GM18520 (cell line): Measurements from ENCODE around the gene TMEM30B.

ENCODE experiments used
- ATAC-seq: cut with Tn5 transposase; IDR thresholded peaks from one replicate; pipeline ENCODE4 v1.9.1; 2021; ENCODE audit not compliant: unreplicated experiment

Gene TMEM30B

DNA sequence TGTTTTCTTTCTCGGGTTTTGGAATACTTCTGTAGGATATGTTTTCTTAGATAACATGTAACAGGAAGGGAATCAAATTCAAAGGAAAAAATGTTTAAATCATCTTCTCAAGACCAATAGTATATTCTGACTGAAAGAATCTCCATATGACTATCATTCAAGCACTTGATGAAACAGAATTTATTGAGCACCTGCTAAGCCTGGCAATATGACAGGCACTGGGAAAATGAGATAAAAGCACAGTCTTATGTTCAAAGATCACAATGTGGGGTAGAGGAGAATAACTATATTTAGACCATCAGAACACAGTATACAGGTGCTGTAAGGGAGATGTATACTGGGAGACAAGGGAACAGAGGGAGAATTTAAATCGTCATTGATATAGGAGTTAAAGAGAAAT, 19.1 kb upstream of the TMEM30B start:
- ATAC-seq: no peak

DNA sequence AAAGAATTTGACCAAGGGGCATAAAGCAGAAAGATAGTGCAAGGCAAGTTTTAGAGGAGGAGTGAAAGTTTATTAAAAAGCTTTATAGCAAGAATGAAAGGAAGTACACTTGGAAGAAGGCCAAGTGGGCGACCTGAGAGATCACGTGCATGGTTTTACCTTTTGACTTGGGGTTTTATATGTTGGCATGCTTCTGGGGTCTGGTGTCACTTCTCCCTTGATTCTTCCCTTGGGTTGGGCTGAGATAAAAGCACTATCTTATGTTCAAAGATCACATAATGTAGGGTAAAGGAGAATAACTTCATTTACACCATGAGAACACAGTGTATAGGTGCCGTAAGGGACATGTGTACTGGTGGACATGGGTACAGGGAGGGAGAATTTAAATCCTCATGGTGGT, 17.7 kb upstream of the TMEM30B start:
- ATAC-seq: no peak

DNA sequence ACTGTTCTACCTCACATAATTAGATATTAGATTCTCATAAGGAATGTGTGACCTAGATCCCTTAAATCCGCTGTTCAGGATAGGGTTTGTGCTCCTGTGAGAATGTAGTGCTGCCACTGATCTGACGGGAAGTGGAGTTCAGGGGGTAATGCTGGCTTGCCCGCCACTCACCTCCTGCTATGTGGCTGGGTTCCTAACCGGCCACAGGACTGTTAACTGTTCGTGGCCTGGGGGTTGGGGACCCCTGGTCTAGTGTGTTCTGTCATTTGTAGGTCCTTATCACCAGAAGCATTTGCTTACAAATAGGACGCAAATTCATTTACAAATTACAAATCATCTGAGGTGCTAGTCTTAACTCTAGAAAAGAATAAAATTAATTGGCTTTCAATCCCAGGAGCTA, 16.4 kb upstream of the TMEM30B start:
- no peak for ATAC-seq

DNA sequence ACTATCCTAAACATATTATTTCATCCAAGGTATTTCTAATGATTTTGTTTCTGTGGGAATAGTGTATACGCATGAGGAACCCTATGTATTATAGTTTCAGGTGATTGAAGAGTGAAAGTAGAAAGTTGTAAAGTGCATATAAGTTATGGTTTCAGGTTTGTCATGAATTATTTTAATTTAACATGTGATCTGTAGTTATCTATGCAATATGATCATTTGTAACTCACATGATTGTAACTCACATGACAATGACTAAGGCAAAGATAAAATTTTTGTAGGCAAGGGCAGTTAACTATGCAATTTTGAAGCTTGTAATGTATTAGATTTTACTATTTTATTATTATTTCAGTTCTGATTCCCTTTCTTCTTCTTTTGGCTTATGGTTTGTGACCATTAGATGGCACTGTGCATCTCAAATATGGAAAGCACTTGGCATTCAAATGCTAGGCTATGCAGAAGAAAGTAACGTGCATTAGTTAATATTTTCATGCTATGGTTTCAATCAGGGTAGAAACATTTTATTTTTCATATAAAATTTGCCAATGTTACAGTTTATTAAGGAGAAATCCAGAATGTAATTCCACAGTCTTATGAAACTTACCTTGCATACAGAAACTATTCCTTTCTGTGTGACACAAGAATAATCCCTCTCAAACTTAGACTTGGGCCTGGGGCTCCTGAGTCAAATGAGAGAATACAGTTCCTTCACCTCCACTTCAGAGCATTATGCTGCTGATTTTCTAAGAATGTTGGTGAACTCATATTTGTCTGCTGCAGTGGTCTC, 15.8 kb upstream of the TMEM30B start:
- no peak for ATAC-seq

DNA sequence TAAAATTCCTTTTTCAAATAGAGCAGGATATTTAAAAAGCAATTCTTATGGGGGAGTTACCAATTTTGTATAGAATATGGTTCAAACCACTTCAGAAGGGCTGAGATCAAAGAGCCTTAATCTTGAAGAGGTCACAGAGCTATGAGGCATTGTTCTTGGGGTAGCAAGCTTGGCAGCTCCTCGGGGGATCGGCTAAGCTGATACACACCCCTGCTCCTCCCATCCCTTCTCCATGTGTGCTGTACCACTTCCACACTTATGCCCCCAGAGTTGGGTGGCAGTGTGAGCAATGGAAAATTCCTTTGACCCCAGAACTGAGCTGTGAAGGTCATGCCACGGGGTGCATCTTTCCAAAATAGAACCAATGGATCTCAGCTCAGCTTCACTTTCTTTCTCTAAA, 15.0 kb upstream of the TMEM30B start:
- no peak for ATAC-seq

DNA sequence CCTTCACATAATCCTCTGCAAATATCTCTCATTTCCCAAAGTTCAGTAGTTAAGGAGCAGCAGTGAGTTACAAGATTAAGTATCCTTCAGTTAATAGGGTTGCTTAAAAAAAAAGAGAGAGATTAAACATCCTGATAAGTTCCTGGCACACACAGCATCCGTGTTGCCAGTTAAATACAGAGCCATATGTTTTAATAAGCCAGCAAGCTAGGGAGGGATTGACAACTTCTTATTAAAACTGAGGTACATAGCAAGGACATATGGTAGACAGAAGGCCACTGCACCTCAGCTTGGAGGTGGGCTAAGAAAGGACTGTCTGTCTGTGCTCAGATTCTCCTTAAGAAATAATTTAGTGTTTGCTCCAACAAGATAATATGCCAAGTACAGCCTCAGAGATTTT, 9.6 kb upstream of the TMEM30B start:
- no peak for ATAC-seq

DNA sequence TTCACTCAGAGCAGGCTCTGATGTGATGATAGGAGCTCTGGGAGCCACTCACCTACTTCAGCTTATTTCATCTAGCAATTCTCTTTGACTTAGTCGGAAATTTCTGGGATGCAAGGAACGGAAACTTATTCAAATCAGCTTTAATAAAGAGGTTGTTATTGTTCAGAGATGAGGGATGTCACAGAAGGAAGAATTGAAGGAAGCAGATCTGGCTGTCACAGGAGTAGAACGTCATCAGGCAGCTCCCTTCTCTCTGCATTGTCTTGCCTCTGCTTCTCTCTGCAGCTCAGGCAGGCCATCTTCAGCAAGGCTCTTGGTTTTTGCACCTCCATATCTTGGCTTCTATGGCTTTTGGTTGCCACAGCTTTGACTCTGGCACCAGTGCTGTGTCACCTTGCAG, 7.6 kb upstream of the TMEM30B start:
- ATAC-seq: no peak

DNA sequence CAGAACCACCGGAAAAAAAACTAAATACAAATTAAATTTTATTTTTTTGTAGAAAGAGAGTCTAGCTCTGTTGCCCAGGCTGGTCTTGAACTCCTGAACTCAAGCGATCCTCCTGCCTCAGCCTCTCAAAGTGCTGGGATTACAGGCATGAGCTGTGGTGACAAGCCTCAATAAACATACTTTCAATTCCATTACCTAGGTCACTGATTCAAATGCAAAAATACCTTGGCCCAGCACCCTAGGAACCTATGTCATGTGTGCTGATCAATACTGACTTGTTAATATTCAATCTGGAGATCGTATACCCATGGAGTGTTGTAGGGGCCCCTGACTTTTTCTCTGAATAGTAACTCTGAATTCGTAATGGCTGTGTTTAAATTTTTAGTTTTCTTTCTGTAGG, 7.1 kb upstream of the TMEM30B start:
- ATAC-seq: no peak

DNA sequence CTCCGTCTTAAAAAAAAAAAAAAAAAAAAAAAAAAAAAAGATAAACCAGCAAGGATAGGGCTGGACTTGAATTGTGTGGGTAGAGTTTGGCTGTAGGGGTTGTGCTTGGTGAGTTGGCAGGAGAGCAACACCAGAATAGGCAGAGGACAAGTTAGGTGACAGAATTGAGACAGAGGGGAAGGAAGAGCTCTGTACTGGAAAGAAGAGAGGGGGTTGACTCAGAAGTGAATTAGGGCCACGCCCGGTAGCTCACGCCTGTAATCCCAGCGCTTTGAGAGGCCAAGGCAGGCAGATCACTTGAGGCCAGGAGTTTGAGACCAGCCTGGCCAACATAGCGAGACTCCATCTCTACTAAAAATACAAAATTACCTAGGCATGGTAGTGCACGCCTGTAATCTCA, 6.1 kb upstream of the TMEM30B start:
- ATAC-seq: no peak

DNA sequence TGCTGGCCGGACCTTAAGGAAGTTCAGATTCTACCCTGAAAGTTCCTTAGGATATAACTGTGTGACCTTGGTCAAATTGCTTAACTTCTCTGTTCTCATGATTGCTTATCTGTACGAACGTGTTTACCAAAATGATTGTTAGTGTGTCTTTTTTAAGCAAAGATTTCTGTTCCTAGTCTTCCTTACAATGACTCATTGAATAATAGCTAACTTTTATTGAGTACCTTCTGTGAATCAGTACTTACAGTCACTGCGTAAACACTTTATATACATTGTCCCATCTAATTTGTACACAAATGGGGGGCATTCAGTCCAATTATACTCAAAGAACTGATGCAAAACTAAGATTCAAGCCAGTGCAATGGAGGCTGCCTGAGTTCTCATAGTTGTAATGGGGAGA, 4.2 kb upstream of the TMEM30B start:
- no peak for ATAC-seq

DNA sequence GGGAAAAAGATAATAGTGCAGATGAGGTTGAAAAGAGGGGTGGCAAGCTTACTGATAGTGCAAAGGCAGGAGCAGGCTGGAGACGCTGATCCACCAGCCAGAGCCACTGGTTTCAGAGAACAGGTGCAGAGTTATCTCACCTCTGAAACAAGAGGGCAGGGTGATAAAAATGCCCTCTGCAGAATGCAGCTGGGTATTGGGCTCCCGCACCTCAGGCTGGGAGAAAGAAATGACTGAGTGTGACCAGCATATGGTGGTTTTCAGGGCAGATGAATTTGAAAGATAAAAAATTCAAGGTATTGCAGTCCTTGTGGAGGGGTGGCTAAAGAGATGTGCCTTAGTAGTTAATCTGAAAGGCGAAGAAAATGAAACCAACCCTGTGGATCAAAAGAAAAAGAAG, 2.9 kb upstream of the TMEM30B start:
- ATAC-seq: no peak

DNA sequence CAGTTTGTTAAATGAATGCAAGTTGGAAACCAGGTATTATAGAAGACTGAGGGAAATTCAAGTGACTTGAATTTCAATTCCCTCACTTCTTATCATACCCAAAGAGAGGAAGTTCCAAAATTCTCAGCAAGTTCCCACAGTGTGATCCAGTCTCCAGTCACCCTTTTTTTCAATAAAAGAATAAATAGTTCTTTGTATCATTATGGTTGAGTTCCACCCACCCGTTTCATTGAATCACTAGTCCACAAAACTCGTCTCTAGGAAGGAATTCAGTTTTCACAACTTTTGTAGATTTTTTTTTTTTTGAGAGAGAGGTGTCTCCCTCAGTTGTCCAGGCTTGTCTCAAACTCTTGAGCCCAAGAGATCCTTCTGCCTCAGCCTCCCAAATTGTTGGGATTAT, 1.6 kb upstream of the TMEM30B start:
- no peak for ATAC-seq

DNA sequence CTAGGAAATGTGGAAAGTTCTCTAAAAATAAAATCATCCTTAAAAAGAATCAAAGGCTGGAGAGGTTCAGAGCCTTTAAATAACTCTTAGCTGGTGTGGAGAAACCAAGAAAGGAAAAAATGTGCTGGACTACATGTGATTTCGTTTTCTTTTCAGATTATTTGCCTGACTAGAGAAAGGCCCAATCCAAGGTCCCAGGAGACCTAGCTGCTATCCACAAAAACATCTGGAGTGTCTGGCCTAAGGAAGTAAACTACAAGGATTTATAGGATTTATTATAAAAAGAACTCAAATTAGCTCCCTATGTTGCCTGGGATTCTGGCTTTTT, 774 bp upstream of the TMEM30B start:
- no peak for ATAC-seq

DNA sequence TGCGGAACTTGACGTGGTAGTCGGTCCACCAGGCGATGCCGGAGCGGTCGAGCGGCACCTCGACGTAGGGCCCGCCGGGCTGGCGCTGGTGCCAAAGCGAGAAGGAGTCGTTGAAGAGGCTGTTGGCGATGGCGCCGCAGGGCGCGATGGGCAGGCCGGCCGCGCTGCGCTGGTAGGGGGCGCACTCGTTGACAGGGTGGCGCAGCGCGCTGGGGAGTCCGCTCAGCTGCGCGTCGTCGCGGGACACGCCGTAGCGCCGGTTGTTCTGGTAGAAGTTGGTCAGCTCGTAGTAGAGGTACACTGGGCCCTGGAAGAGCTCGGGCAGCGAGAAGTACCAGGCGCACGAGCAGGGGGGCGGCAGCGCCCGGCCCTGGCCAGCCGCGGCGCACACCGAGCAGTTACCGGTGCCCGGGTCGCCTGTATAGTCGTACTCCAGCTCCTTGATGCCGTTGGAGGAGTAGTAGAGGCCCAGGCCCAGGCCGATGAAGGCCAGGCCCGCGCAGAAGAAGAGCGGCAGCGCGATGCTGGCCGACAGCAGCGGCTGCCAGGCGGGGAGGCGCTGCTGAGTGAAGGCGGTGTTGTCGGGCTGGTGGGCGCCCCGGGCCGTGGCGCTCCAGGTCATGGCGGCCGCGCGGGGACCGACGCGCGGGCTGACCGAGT, 482 bp downstream of the TMEM30B start:
- no peak for ATAC-seq

DNA sequence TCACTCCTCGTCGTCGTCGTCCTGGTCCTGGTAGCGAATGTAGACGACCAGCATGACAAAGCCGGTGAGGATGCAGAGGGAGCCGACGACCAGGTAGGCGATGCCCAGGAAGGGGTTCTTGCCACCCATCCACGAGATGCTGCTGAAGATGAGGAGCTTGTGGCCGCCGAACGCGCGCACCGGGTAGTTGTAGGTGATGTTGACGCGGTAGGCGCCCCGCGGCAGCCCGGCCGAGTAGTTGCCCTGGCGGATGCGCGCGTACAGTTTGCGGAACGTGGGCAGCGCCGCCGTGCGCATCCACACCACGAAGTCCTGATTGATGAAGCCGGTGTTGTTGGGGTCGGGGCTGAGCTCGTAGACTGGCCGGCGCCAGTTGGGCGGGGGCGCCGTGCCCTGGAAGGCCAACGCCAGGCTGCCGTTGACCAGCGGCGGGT, 1.0 kb downstream of the TMEM30B start:
- ATAC-seq: no peak

DNA sequence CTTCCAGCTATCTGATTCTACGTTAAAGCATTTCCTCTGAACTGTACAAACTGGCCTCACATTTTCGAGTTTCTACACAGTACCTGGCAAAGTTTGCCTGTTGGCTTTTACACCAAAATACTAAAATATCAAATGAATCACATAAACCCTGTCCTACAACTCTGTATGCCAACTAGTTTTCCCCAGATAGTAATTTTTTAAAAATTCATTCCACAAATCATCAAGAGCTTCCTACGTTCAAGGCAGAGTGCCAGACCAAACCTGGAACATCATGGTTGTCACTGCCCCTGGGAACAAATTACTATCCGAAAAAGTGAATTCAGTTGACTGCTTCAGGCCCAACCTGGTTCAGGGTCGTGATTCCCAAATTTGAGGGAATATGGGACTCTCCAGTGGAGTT, 2.1 kb downstream of the TMEM30B start:
- ATAC-seq: no peak

DNA sequence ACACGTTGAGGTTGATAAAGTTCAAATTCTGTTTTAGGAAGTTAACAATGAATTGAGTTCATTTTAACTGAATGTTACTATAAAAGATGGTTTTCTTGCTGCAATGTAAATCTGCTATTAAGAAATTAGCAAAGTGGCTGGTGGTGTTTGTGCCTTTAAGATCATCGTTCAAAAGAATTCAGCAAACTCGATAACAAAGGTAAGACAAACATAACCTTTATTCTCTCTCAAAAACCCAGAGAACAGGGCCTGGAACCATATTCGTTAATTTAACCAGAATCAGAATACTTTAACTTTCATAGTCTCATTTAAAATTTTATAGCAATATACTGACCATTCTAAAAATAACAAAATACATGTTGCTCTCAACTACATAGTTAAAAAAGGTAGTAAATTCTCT, 3.4 kb downstream of the TMEM30B start:
- ATAC-seq: no peak

DNA sequence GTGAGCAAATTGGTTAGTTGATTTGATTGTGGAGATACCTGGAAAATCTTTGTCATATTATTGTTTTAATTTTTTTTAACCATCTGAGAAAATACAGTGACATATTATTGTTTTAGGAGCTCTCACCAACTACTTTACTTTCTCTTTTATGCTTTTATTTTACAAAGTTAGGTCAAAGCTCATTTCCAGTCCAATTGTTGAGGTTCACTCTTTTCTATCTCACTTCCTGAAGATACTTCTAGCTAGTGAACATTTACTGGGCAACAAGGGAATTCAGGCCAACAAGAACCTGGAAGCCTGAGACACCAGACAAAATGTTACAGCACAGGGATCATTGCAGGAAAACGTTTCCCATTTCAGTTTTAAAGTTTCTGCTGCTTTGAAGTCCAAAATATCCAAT, 3.9 kb downstream of the TMEM30B start:
- no peak for ATAC-seq

DNA sequence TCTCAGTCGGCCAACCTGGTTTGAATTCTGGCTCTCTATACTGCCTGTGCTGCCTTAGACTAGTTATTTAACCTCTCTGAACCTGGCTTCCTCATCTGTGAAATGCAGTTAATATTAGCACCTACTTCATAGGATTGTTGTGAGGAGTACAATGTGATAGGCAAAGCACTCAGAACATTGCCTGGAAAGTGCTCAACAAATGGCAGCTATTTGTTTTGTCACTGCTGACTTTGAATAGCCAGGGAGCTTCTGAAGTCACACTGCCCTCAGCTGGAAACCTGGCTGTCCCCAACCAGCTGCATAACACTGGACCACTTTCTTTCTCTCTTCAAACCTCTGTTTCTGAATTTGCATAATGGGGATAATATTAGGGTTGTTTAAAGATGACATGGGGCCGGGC, 9.6 kb downstream of the TMEM30B start:
- no peak for ATAC-seq

DNA sequence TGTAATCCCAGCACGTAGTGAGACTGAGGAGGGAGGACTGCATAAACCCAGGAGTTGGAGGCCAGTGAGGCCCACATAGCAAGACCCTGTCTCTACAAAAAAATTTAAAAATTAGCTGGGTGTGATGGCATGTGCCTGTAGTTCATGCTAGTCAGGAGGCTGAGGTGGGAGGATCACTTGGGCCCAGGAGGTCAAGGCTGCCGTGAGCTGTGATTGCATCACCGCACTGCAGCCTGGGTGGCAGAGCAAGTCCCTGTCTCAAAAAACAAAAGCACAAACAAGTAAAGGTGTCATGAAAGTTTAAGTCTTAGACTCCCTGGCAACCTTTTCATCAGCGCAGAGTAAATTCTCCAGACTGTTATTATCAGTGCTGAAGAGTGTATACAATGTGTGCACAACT, 10.4 kb downstream of the TMEM30B start:
- ATAC-seq: no peak

DNA sequence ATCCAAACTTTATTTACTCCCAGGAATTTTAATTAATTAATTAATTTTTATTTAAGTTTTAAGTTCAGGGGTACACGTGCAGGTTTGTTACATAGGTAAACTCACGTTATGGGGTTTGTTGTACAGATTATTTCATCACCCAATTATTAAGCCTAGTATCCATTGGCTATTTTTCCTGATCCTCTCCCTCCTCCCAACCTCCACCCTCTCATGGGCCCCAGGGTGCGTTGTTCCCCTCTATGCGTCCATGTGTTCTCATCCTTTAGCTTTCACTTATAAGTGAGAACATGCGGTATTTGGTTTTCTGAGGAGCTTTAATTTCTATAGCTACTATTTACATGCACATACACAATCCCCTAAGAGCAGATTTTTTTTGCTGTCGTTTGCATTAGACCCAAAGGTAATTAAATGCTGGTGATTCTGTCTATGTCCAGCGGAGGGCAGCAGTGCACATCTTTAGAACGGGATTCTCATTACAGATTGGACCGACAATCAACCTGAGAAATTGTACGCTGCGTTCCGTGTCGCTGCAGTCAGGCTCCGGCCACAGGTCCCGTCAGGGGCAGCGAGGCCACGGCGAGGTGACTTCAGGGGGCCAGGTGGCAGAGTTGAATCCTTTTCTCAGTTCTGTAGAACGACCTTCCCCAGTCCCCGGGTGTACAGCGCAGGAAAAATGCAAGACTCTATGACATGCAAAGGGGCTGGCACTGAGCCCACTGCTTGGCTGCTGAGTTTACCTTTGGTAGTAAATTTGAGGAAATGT, 11.6 kb downstream of the TMEM30B start:
- ATAC-seq: peak; percentile 65

DNA sequence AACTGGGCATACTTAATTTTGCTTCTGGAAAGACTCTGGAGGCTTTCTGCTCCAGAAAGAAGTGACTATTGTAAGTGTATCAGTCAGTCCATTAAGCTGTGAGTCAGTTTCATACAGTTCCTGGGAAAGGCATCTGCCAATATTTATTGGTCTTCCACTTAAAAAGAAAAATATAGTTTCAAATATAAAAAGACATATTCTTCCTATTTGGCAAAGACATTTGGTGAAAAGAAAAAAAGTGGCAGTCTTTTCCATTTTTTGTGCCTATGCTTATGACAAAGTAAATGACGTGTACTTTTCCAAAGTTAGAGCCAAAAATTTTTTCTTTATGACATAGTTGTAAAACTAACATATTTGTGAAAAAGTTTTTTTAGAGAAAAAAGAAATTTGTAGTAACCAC, 12.3 kb downstream of the TMEM30B start:
- ATAC-seq: no peak
